Neural progenitor cell (in vitro differentiated cells): ENCODE data around the gene CLDN16. TPM values are rescaled to one million over a fixed set of nuclear protein-coding genes. Genes with fewer than 3 reads are reported as not detected.

ENCODE experiments used
- DNase-seq: peaks from one replicate; pipeline ENCODE4 v3.0.0-alpha.2; 2016; ENCODE audit warnings: low spot score
- H2AFZ ChIP-seq: fragments of 200-600 bp; sonication (generic); replicated peaks from 2 replicates; pipeline ENCODE4 v1.6.1; 2016; ENCODE audit warnings: antibody characterized with exemption
- H3F3A ChIP-seq: fragments of 200-600 bp; sonication (generic); 2 replicates; pipeline ENCODE4 v1.6.1; 2016; ENCODE audit warnings: antibody characterized with exemption, low read depth
- H3K27ac ChIP-seq: fragments of 200-600 bp; sonication (generic); 2 replicates; pipeline ENCODE4 v1.5.1; 2016; ENCODE audit warnings: mild to moderate bottlenecking
- H3K27me3 ChIP-seq: fragments of 200-600 bp; sonication (generic); 2 replicates; pipeline ENCODE4 v1.6.1; 2016; ENCODE audit warnings: mild to moderate bottlenecking, moderate library complexity
- H3K36me3 ChIP-seq: fragments of 200-600 bp; sonication (generic); 2 replicates; pipeline ENCODE4 v1.5.1; 2016
- H3K4me1 ChIP-seq: fragments of 200-600 bp; sonication (generic); 2 replicates; pipeline ENCODE4 v1.6.1; 2016; ENCODE audit warnings: mixed run types
- H3K4me2 ChIP-seq: fragments of 200-600 bp; sonication (generic); 2 replicates; pipeline ENCODE4 v1.6.1; 2016
- H3K4me3 ChIP-seq: fragments of 200-600 bp; sonication (generic); 2 replicates; pipeline ENCODE4 v1.5.1; 2016
- H3K79me2 ChIP-seq: fragments of 200-600 bp; sonication (generic); 2 replicates; pipeline ENCODE4 v1.6.1; 2016; ENCODE audit warnings: low read depth
- H3K9ac ChIP-seq: fragments of 200-600 bp; sonication (generic); 2 replicates; pipeline ENCODE4 v1.6.1; 2016
- H3K9me3 ChIP-seq: fragments of 200-600 bp; sonication (generic); 2 replicates; pipeline ENCODE4 v1.5.1; 2016; ENCODE audit warnings: low read depth
- H4K20me1 ChIP-seq: fragments of 200-600 bp; sonication (generic); 2 replicates; pipeline ENCODE4 v1.6.1; 2016; ENCODE audit warnings: low read depth
- H3K27ac Mint-ChIP-seq: 3 replicates; pipeline ENCODE4 v1.8.0; 2021; ENCODE audit warnings: mixed read lengths
- H3K27me3 Mint-ChIP-seq: 2 replicates; pipeline ENCODE4 v1.8.0; 2022; ENCODE audit warnings: low read depth, mild to moderate bottlenecking, inconsistent platforms, moderate library complexity, mixed read lengths; ENCODE audit not compliant: insufficient read depth
- H3K36me3 Mint-ChIP-seq: 3 replicates; pipeline ENCODE4 v1.8.0; 2021; ENCODE audit warnings: mixed read lengths
- H3K4me1 Mint-ChIP-seq: 3 replicates; pipeline ENCODE4 v1.8.0; 2021; ENCODE audit warnings: mixed read lengths
- H3K4me3 Mint-ChIP-seq: 3 replicates; pipeline ENCODE4 v1.8.0; 2021; ENCODE audit warnings: mild to moderate bottlenecking, moderate library complexity, mixed read lengths
- H3K9me3 Mint-ChIP-seq: 3 replicates; pipeline ENCODE4 v1.8.0; 2020; ENCODE audit warnings: mixed read lengths
- EZH2 ChIP-seq: fragments of 200-600 bp; sonication (generic); IDR thresholded peaks from 2 replicates; pipeline ENCODE4 v1.6.1; 2017; ENCODE audit warnings: antibody characterized with exemption, mild to moderate bottlenecking, moderate library complexity
- EZH2phosphoT487 ChIP-seq: fragments of 200-600 bp; sonication (generic); IDR thresholded peaks from 2 replicates; pipeline ENCODE4 v1.6.1; 2017; ENCODE audit warnings: antibody characterized with exemption
- total RNA-seq: library from RNA; depleted of rRNA; stranded (reverse); fragments of >200 nt; gene quantifications from 2 replicates; pipeline ENCODE4 v1.2.3, GENCODE V29; 2015; ENCODE audit warnings: low replicate concordance
- TF ChIP-seq, protein P1 (sequence below): fragments of 200-600 bp; sonication (generic); IDR thresholded peaks from 2 replicates; pipeline ENCODE4 v1.5.1; 2017; ENCODE audit warnings: antibody characterized with exemption, mild to moderate bottlenecking

Gene CLDN16
- total RNA-seq, 1 donor from 2014 or later, result not detected

DNA sequence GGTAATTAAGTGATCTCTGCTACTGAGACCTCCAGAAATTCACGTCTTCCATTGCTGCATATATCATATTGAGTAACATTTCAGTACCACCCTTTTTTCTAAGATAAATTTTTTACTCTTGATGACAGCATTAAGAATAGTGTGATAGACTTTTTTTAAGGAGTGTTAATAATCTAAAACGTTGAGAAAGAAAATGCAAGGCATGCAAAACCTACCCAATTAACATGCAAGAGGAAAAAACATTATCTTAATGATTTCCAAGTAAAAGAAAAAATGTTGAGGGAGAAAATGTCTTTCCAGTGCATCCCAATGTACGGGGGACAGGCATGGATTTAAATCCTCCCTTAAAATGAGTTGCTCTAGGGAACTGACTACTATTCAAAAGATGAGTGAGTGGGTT is 740 bp downstream of the CLDN16 start:
- H3K36me3 Mint-ChIP-seq, result no peaks in the 10 kb centered on the region
- no peak overlapping the region for H3K27ac ChIP-seq
- no peaks in the 10 kb centered on the region for H3K9me3 ChIP-seq
- no peaks in the 10 kb centered on the region for H3K4me1 ChIP-seq
- no peak overlapping the region for H3K4me3 ChIP-seq
- H3K36me3 ChIP-seq, result no peaks in the 10 kb centered on the region
- TF ChIP-seq EZH2 (no peak), EZH2phosphoT487 (no peak)
- TF ChIP-seq, protein P1, sequence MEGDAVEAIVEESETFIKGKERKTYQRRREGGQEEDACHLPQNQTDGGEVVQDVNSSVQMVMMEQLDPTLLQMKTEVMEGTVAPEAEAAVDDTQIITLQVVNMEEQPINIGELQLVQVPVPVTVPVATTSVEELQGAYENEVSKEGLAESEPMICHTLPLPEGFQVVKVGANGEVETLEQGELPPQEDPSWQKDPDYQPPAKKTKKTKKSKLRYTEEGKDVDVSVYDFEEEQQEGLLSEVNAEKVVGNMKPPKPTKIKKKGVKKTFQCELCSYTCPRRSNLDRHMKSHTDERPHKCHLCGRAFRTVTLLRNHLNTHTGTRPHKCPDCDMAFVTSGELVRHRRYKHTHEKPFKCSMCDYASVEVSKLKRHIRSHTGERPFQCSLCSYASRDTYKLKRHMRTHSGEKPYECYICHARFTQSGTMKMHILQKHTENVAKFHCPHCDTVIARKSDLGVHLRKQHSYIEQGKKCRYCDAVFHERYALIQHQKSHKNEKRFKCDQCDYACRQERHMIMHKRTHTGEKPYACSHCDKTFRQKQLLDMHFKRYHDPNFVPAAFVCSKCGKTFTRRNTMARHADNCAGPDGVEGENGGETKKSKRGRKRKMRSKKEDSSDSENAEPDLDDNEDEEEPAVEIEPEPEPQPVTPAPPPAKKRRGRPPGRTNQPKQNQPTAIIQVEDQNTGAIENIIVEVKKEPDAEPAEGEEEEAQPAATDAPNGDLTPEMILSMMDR, result no peak
- H3K27ac Mint-ChIP-seq, result no peak overlapping the region
- no peak overlapping the region for H3K9ac ChIP-seq
- no peaks in the 10 kb centered on the region for H3K27me3 Mint-ChIP-seq
- H3K27me3 ChIP-seq, result no peaks in the 10 kb centered on the region
- no peaks in the 10 kb centered on the region for H4K20me1 ChIP-seq
- no peak for DNase-seq
- H3K79me2 ChIP-seq, result no peaks in the 10 kb centered on the region
- no peaks in the 10 kb centered on the region for H3K4me1 Mint-ChIP-seq
- no peak overlapping the region for H3K4me3 Mint-ChIP-seq
- H3K9me3 Mint-ChIP-seq, result no peaks in the 10 kb centered on the region
- no peaks in the 10 kb centered on the region for H3F3A ChIP-seq
- no peak overlapping the region for H2AFZ ChIP-seq
- H3K4me2 ChIP-seq, result no peak overlapping the region

DNA sequence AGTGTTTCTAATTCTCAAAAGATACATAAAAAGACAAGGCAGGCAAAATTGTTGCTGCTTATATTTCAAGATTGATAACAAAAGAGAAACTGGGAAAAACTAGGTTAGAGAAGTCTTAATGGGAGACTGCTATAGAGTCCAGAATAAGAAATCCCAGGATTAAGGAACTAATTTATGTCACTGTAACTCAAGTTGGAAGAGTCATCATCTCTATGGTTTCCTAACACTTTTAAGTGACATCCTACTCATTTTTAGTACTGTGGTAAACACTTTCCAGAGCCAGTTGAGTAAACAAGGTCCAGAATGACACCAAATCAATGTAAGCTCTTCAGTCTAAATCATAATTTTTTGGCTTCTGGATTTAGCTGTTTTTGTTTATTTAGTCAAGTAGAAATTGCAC is 8.0 kb downstream of the CLDN16 start:
- H3K79me2 ChIP-seq, result no peaks in the 10 kb centered on the region
- no peak overlapping the region for H3K27ac ChIP-seq
- H3K9ac ChIP-seq, result no peak overlapping the region
- no peak overlapping the region for H3K4me3 Mint-ChIP-seq
- H4K20me1 ChIP-seq, result no peaks in the 10 kb centered on the region
- no peaks in the 10 kb centered on the region for H3K36me3 ChIP-seq
- DNase-seq, result no peak
- no peaks in the 10 kb centered on the region for H3K36me3 Mint-ChIP-seq
- TF ChIP-seq EZH2, result no peak
- TF ChIP-seq, protein P1, result no peak
- TF ChIP-seq EZH2phosphoT487, result no peak
- H3K27me3 ChIP-seq, result no peaks in the 10 kb centered on the region
- no peak overlapping the region for H3K27ac Mint-ChIP-seq
- H3F3A ChIP-seq, result no peaks in the 10 kb centered on the region
- no peak overlapping the region for H3K4me2 ChIP-seq
- no peaks in the 10 kb centered on the region for H3K9me3 Mint-ChIP-seq
- no peaks in the 10 kb centered on the region for H3K9me3 ChIP-seq
- H2AFZ ChIP-seq, result no peak overlapping the region
- no peak overlapping the region for H3K4me3 ChIP-seq
- no peaks in the 10 kb centered on the region for H3K27me3 Mint-ChIP-seq
- H3K4me1 ChIP-seq, result no peaks in the 10 kb centered on the region
- no peaks in the 10 kb centered on the region for H3K4me1 Mint-ChIP-seq

DNA sequence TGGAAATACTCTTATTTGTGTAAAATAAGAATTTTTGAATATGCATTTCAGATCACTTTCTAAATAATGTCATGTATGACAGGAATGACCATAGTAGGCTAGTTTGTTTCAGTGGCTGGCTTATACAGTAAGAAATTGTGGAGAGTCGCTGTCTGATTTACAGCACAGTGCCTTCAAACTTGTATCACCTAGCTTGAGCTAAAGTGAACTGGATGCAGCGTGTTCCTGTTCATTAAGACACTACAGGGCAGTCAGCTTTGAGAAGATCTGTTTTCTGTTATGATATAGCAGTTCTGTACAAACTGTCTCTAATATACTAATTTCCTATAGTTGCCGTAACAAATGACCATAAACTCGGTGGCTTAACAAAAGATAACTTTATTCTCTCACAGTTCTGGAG is 9.9 kb downstream of the CLDN16 start:
- H3K27me3 ChIP-seq, result no peaks in the 10 kb centered on the region
- H3K27ac ChIP-seq, result no peak overlapping the region
- no peaks in the 10 kb centered on the region for H3K4me1 ChIP-seq
- no peak overlapping the region for H3K4me3 ChIP-seq
- no peaks in the 10 kb centered on the region for H3K9me3 ChIP-seq
- Mint-ChIP-seq H3K36me3 (no peaks in the 10 kb centered on the region), H3K27ac (no peak overlapping the region), H3K27me3 (no peaks in the 10 kb centered on the region), H3K9me3 (no peaks in the 10 kb centered on the region), H3K4me3 (no peak overlapping the region), H3K4me1 (no peaks in the 10 kb centered on the region)
- no peak overlapping the region for H3K4me2 ChIP-seq
- no peaks in the 10 kb centered on the region for H3K36me3 ChIP-seq
- TF ChIP-seq EZH2phosphoT487, result no peak
- TF ChIP-seq EZH2, result no peak
- TF ChIP-seq, protein P1, result no peak
- no peaks in the 10 kb centered on the region for H3F3A ChIP-seq
- no peak overlapping the region for H3K9ac ChIP-seq
- H3K79me2 ChIP-seq, result no peaks in the 10 kb centered on the region
- no peak for DNase-seq
- H4K20me1 ChIP-seq, result no peaks in the 10 kb centered on the region
- no peak overlapping the region for H2AFZ ChIP-seq

DNA sequence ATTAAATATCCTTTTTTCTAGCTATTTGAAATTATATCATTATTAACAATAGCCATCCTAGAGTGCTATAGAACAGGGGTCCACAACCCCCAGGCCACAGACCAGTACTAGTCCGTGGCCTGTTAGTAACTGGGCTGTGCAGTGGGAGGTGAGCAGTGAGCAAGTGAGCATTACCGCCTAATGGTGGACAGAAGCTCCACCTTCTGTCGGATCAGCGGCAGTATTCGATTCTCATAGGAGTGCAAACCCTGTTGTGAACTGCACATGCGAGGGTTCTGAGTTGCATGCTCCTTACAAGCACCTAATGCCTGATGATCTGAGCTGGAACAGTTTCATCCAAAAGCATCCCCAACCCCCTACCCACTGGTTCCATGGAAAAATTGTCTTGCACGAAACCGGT is 11.7 kb downstream of the CLDN16 start:
- Mint-ChIP-seq H3K36me3 (no peaks in the 10 kb centered on the region), H3K27ac (no peak overlapping the region), H3K9me3 (no peaks in the 10 kb centered on the region), H3K27me3 (no peaks in the 10 kb centered on the region), H3K4me1 (no peaks in the 10 kb centered on the region), H3K4me3 (no peak overlapping the region)
- Histone ChIP-seq H2AFZ (no peak overlapping the region), H3K27ac (no peak overlapping the region), H3K4me1 (no peaks in the 10 kb centered on the region), H3K79me2 (no peaks in the 10 kb centered on the region), H3K4me3 (no peak overlapping the region), H3F3A (no peaks in the 10 kb centered on the region), H3K4me2 (no peak overlapping the region), H4K20me1 (no peaks in the 10 kb centered on the region), H3K27me3 (no peaks in the 10 kb centered on the region), H3K9me3 (no peaks in the 10 kb centered on the region), H3K36me3 (no peaks in the 10 kb centered on the region), H3K9ac (no peak overlapping the region)
- no peak for TF ChIP-seq EZH2phosphoT487
- TF ChIP-seq EZH2, result no peak
- TF ChIP-seq, protein P1, result no peak
- no peak for DNase-seq
